Activated gamma-delta T cell (primary cell): ENCODE data around the gene ZNF260.
A peak's percentile ranks its signal among the peaks of the same experiment; 100 is the strongest.

Experiments used
- DNase-seq: peaks from one replicate; lab custom pipeline; 2025; lab: John Stamatoyannopoulos, UW

ZNF260 gene

DNA sequence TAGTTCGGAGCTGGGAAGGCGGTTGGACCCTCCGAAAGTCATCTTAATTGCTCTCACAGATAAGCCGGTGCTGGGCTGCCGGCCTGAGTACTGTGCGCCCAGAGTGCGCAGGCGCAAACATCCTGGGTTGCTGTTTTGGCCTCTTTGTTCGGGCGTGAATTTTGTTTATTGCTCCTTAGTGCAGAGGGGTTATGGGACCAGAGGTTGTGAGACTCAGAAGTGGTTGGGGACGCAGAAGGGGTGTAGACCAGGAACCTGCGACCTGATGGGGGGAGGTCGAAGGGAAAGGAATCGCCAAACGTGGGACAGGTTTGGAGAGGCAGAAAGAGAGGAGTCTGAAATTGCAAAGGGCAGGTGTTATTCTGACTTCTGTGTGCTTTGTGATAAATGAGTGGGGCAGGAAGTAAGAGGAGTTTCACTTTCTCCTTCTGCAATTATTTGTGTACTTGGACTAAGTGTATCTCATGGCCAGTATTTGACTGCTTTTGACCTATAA is 38.1 kb downstream of the ZNF260 start:
- peak; percentile 31 for DNase-seq

DNA sequence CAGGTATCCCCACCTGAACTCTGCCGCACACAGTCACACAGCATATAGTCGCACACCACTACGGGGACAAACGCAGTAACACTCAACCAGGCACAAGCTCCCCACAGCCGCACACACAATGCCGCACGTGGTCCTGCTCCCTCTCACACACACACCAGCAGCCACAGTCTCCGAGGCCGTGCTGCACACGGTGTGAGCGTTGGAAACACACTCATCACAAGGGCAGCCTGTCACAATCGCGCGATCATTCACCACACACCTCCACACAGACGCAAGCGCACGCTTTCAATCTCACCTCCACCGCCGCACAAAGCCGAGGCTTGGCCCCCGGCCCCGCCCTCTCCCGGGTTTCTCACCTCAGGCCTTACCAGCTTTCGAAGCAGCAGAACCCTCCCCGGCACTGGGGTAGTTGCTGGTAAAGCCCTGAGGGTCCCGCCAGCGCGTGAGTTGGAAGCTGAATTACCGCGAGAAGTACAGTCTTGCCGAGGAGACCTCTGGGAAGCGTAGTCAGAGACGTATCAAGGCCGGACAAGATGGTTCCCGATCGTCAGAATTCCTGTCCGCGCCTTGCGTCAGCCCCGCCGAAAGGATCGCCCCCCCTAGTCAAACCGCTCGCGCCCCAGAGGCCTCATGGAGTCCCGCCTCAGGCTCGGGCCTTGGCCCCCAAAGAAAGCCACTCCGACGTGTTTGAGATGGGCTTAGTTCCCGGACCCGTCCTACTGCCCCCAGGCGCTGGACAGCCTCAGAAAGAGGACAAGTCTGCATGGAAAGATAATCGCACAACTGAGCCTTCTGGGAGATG is 38.8 kb downstream of the ZNF260 start, which contains the start of gene ZNF566:
ZNF566 (minus strand) TSS at position 444 of the 802 bp plus-strand sequence. CDS start 13,004 bp downstream, outside the sequence.
- DNase-seq: peak; percentile 70

DNA sequence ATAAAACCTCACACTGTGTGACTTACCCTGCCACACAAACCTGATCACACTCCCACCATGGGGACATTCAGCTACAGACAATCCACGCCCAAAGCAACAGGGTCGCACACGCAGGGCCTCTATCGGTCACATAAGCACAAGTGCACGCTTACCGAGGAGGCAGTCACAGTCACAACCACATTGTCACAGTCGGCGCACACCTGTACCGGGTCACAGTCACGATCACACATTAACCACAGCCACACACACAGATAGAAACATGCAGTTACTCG is 39.3 kb downstream of the ZNF260 start:
- DNase-seq: no peak

DNA sequence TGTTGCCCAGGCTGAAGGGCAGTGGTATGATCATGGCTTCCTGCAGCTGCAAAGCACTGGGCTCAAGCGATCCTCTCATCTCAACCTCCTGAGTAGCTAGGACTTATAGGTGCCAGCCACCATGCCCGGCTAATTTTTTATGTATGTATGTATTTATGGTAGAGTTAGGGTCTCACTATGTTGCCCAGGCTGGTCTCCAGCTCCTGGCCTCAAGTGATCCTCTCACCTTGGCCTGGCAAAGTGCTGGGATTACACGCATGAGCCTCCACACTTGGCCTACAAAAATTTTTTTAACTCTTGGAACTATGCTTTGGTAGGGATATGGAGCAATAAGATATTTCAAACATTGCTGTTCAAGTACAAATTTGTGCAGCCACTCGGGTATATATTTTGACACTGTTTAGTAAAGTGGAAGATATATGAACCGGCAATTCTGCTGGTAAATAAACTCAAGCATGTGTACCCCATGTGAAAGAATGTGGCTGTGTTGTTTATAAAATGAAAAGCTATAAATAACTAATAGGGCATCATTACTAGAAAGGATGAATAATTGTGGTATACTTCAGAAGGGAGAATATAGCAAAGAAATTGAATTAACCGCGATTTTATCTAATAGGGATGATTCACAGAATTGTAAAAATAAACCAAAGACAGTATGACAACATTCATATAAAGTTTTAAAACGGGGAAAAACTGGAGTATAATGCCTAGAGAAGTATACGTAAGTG is 39.8 kb downstream of the ZNF260 start:
- DNase-seq: no peak

DNA sequence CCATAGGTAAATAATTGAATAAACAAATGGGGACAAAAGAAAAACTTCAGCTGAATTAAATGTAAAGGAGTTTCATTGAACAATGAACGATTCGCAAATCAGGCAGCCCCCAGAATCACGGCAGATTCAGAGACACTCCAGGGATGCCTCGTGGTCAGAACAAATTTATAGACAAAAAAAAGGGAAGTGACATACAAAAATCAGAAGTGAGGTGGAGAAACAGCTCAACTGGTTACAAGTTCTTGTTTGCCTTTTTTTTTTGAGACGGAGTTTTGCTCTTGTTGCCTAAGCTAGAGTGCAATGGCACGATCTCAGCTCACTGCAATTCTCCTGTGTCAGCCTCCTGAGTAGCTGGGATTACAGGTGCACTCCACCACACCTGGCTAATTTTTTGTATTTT is 44.4 kb downstream of the ZNF260 start:
- DNase-seq: no peak

DNA sequence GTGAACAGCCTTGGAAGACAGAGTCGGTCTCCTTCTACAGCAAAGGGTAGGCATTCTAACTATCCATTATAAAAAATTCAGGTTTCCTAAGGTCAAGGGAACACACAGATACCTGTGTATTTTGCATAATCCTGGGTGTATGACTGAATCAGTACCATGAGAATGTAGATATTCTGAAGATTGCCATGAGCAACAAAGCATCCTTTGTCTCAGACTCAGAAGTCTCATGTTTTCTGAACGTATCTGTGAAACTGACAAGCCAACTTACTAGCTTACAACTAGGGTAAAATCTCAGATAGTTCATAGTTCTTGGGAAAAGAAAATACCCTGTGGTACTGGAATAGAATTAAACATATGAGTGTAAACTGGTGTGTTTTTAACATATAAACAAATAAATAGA is 45.2 kb downstream of the ZNF260 start:
- DNase-seq: no peak
